Astrocyte (in vitro differentiated cells and primary cell): ENCODE data around the gene HIPK2.

ENCODE experiments used
- CTCF ChIP-seq: IDR thresholded peaks from 2 replicates; pipeline ENCODE4 v1.5.1; 2011; ENCODE audit warnings: low read depth, mild to moderate bottlenecking, inconsistent platforms, low read length, moderate library complexity; ENCODE audit not compliant: insufficient read depth
- EZH2 ChIP-seq: IDR thresholded peaks from 2 replicates; pipeline ENCODE4 v1.6.1; 2012; ENCODE audit warnings: mild to moderate bottlenecking, low read length, inconsistent platforms; ENCODE audit not compliant: insufficient read depth

GRCh38 chr7:139661043-139661440 is 116.8 kb downstream of the HIPK2 start:
- TF ChIP-seq EZH2 = no peak
- no peak for TF ChIP-seq CTCF
